IMR-90 (cell line): ENCODE data around the gene PNMA8B. TPM values are rescaled to one million over a fixed set of nuclear protein-coding genes. Genes with fewer than 3 reads are reported as not detected.

Experiments
- ATAC-seq: fragments of 200-7000 bp; cut with Tn5 transposase; 2 replicates; pipeline ENCODE4 v1.9.1; 2020; ENCODE audit warnings: low read depth, mild to moderate bottlenecking, moderate library complexity
- BruUV-seq: library from RNA; stranded (reverse); fragments of 400-500 nt; replicated peaks from 2 replicates; lab custom pipeline; 2021; lab: Mats Ljungman, UMichigan
- CTCF ChIA-PET: fragments of 300-600 bp; formaldehyde crosslinking; extraction: SDS; loops from one replicate; lab custom pipeline; 2021; ENCODE audit warnings: antibody characterized with exemption; lab: Yijun Ruan, JAX
- POLR2A ChIA-PET: fragments of 300-600 bp; sonication (Branson Sonifier 250); formaldehyde crosslinking; loops from one replicate; lab custom pipeline; 2022; ENCODE audit warnings: antibody characterized with exemption; ENCODE audit not compliant: unreplicated experiment; lab: Charles Lee
- DNase-seq: peaks from one replicate; pipeline ENCODE4 v3.0.0; 2013
- H2AFZ ChIP-seq: replicated peaks from 2 replicates; pipeline ENCODE3; 2013; ENCODE audit warnings: low read length, mild to moderate bottlenecking; ENCODE audit not compliant: poor library complexity
- H2AK5ac ChIP-seq: 2 replicates; pipeline ENCODE4 v1.6.1; 2013; ENCODE audit warnings: low read depth, low read length, inconsistent platforms
- H2AK9ac ChIP-seq: replicated peaks from 2 replicates; pipeline ENCODE3; 2013; ENCODE audit warnings: mild to moderate bottlenecking, low read depth, low read length, moderate library complexity; ENCODE audit not compliant: poor library complexity
- H2BK120ac ChIP-seq: 2 replicates; pipeline ENCODE4 v1.6.1; 2013; ENCODE audit warnings: low read depth, low read length, inconsistent platforms
- H2BK15ac ChIP-seq: 3 replicates; pipeline ENCODE4 v1.6.1; 2013; ENCODE audit warnings: low read depth, low read length, inconsistent platforms
- H2BK20ac ChIP-seq: 2 replicates; pipeline ENCODE4 v1.6.1; 2013; ENCODE audit warnings: low read depth, mild to moderate bottlenecking, inconsistent platforms, low read length, moderate library complexity
- H2BK5ac ChIP-seq: 2 replicates; pipeline ENCODE4 v1.6.1; 2013; ENCODE audit warnings: mild to moderate bottlenecking, low read depth, low read length, inconsistent platforms; ENCODE audit not compliant: poor library complexity, severe bottlenecking
- H3K14ac ChIP-seq: replicated peaks from 2 replicates; pipeline ENCODE4 v1.6.1; 2013; ENCODE audit warnings: low read depth, low read length, inconsistent platforms
- H3K18ac ChIP-seq: 2 replicates; pipeline ENCODE4 v1.6.1; 2013; ENCODE audit warnings: low read depth, low read length, control low read depth
- H3K23ac ChIP-seq: 2 replicates; pipeline ENCODE4 v1.6.1; 2013; ENCODE audit warnings: low read depth, low read length, inconsistent platforms
- H3K27ac ChIP-seq: 2 replicates; pipeline ENCODE4 v1.5.1; 2013; ENCODE audit warnings: mild to moderate bottlenecking, control low read depth, low read length; ENCODE audit not compliant: insufficient read depth
- H3K27me3 ChIP-seq: 2 replicates; pipeline ENCODE4 v1.6.1; 2013; ENCODE audit warnings: low read length; ENCODE audit not compliant: control insufficient read depth, insufficient read depth
- H3K36me3 ChIP-seq: 2 replicates; pipeline ENCODE4 v1.6.1; 2013; ENCODE audit warnings: low read length, mixed read lengths; ENCODE audit not compliant: control insufficient read depth, insufficient read depth
- H3K4ac ChIP-seq: 2 replicates; pipeline ENCODE4 v1.6.1; 2013; ENCODE audit warnings: low read depth, low read length, inconsistent platforms
- H3K4me1 ChIP-seq: 2 replicates; pipeline ENCODE4 v1.6.1; 2013; ENCODE audit warnings: low read length, mixed read lengths; ENCODE audit not compliant: control insufficient read depth, insufficient read depth
- H3K4me2 ChIP-seq: 2 replicates; pipeline ENCODE4 v1.6.1; 2013; ENCODE audit warnings: low read depth, mild to moderate bottlenecking, control low read depth, low read length, moderate library complexity
- H3K4me3 ChIP-seq: 2 replicates; pipeline ENCODE4 v1.5.1; 2013; ENCODE audit warnings: low read depth, mild to moderate bottlenecking, control low read depth, low read length, moderate library complexity; ENCODE audit not compliant: insufficient read depth
- H3K56ac ChIP-seq: 2 replicates; pipeline ENCODE4 v1.6.1; 2013; ENCODE audit warnings: low read length, inconsistent platforms; ENCODE audit not compliant: insufficient read depth; ENCODE audit errors: extremely low read depth
- H3K79me1 ChIP-seq, 2 experiments: 2 replicates each; pipeline ENCODE4 v1.6.1; 2013; ENCODE audit warnings: low read length in 2 of 2, inconsistent platforms in 1 of 2, low read depth in 1 of 2
- H3K9ac ChIP-seq: 2 replicates; pipeline ENCODE4 v1.6.1; 2013; ENCODE audit warnings: low read depth, low read length, control low read depth
- H3K9me1 ChIP-seq: 2 replicates; pipeline ENCODE4 v1.6.1; 2013; ENCODE audit warnings: low read length, inconsistent platforms; ENCODE audit not compliant: insufficient read depth
- H3K9me3 ChIP-seq: 2 replicates; pipeline ENCODE4 v1.6.1; 2013; ENCODE audit warnings: low read length; ENCODE audit not compliant: control insufficient read depth, insufficient read depth
- H4K20me1 ChIP-seq: 2 replicates; pipeline ENCODE4 v1.6.1; 2013; ENCODE audit warnings: low read length, inconsistent platforms; ENCODE audit not compliant: insufficient read depth
- H4K5ac ChIP-seq: 2 replicates; pipeline ENCODE4 v1.6.1; 2013; ENCODE audit warnings: mild to moderate bottlenecking, low read depth, low read length, control low read depth
- H4K8ac ChIP-seq, 2 experiments: 2 replicates each; pipeline ENCODE4 v1.6.1; 2013; ENCODE audit warnings: low read depth in 2 of 2, low read length in 2 of 2, control low read depth in 1 of 2, inconsistent platforms in 1 of 2
- H4K91ac ChIP-seq: 2 replicates; pipeline ENCODE4 v1.6.1; 2013; ENCODE audit warnings: low read depth, low read length, inconsistent platforms; ENCODE audit not compliant: insufficient read depth
- CEBPB ChIP-seq: IDR thresholded peaks from 2 replicates; pipeline ENCODE4 v1.6.1; 2012; ENCODE audit warnings: low read depth, low read length, improper control_type of control experiment
- CHD1 ChIP-seq: IDR thresholded peaks from 2 replicates; pipeline ENCODE4 v1.6.1; 2012; ENCODE audit warnings: low read depth, low read length, improper control_type of control experiment
- FOS ChIP-seq: fragments of 150-350 bp; IDR thresholded peaks from 2 replicates; pipeline ENCODE4 v1.6.1; 2016; ENCODE audit warnings: low read depth, low read length
- MAZ ChIP-seq: IDR thresholded peaks from 2 replicates; pipeline ENCODE4 v1.6.1; 2012; ENCODE audit warnings: low read depth, mild to moderate bottlenecking, low read length, improper control_type of control experiment, moderate library complexity, borderline replicate concordance
- MXI1 ChIP-seq: IDR thresholded peaks from 2 replicates; pipeline ENCODE4 v1.6.1; 2012; ENCODE audit warnings: low read depth, mild to moderate bottlenecking, low read length, moderate library complexity, borderline replicate concordance
- NFE2L2 ChIP-seq: fragments of 150-350 bp; IDR thresholded peaks from 2 replicates; pipeline ENCODE4 v1.6.1; 2016; ENCODE audit warnings: low read depth, mild to moderate bottlenecking, low read length
- POLR2A ChIP-seq: IDR thresholded peaks from 2 replicates; pipeline ENCODE4 v1.6.1; 2012; ENCODE audit warnings: mild to moderate bottlenecking, low read depth, low read length
- RCOR1 ChIP-seq: IDR thresholded peaks from 2 replicates; pipeline ENCODE4 v1.6.1; 2012; ENCODE audit warnings: mild to moderate bottlenecking, low read length, improper control_type of control experiment; ENCODE audit not compliant: insufficient replicate concordance
- RFX5 ChIP-seq: IDR thresholded peaks from 2 replicates; pipeline ENCODE4 v1.8.0; 2012; ENCODE audit warnings: low read depth, mild to moderate bottlenecking, low read length, moderate library complexity
- SMC3 ChIP-seq: fragments of 150-350 bp; IDR thresholded peaks from 2 replicates; pipeline ENCODE4 v1.6.1; 2016; ENCODE audit warnings: low read depth, mild to moderate bottlenecking, antibody characterized with exemption, low read length, moderate library complexity
- WGBS, 2 experiments: methylation state at CpG; one replicate each; pipeline versions ENCODE4 v1.1.5 to v1.1.7; 2013; ENCODE audit warnings: missing lambda C conversion rate in 2 of 2; ENCODE audit not compliant: insufficient read length in 1 of 2; ENCODE audit errors: extremely low coverage in 2 of 2; 5-methylcytosine and 5-hydroxymethylcytosine counted together
- dilution Hi-C: fragments of 300-500 bp; cut with HindIII; formaldehyde crosslinking; loops from one replicate; pipeline ENCODE4 v1.14.3; 2018; ENCODE audit warnings: low sequenced_read_pairs; ENCODE audit not compliant: unreplicated experiment
- in situ Hi-C: fragments of 300-500 bp; cut with MboI; formaldehyde crosslinking; loops from 3 replicates; pipeline ENCODE4 v1.14.3; 2019; ENCODE audit warnings: low sequenced_read_pairs, inconsistent platforms, mixed read lengths
- intact Hi-C: fragments of 100-400 bp; cut with micrococcal nuclease; formaldehyde crosslinking; loops from 2 replicates; pipeline ENCODE4 v1.10.0; 2022
- polyA plus RNA-seq, 3 experiments: library from polyadenylated mRNA; depleted of rRNA; stranded (reverse); fragments of >200 nt; gene quantifications; 2 replicates each; pipeline ENCODE4 v1.2.3, GENCODE V29; 2012; ENCODE audit warnings: low replicate concordance in 1 of 3
- total RNA-seq: library from RNA; depleted of rRNA; stranded (reverse); fragments of >200 nt; gene quantifications from 2 replicates; pipeline ENCODE4 v1.2.3, GENCODE V29; 2012
- TF ChIP-seq, protein P1 (sequence below): fragments of 150-350 bp; IDR thresholded peaks from 2 replicates; pipeline ENCODE4 v1.6.1; 2017; ENCODE audit warnings: mild to moderate bottlenecking, antibody characterized with exemption, low read length, low read depth
- TF ChIP-seq, protein P2 (sequence below): conservative IDR thresholded peaks from 2 replicates; pipeline ENCODE4 v1.5.1; 2012; ENCODE audit warnings: mild to moderate bottlenecking, low read depth, low read length, improper control_type of control experiment
- TF ChIP-seq, protein P3 (sequence below): fragments of 150-350 bp; IDR thresholded peaks from 2 replicates; pipeline ENCODE4 v1.6.1; 2016; ENCODE audit warnings: low read depth, mild to moderate bottlenecking, low read length, moderate library complexity, borderline replicate concordance

PNMA8B gene
- total and polyA plus RNA-seq, 2 of the 4 experiments (the other 2 are of a cell fraction): 0.12 to 0.18 TPM

DNA sequence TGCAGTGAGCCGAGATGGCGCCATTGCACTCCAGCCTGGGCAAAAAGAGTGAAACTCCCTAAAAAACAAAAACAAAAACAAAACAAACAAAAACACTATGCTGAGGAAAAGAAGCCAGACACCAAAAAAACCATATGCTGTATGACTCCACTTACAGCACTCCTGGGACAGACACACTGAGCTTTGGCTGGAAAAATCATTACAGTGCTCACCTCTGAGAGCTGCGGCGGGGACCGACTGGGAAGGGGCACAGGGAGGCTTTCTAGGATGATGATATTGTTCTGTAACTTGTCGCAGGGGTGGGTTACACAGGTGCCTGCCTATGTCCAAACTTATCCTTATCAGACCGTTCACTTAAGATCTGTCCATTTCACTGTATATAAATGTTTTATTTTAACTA is 32.2 kb downstream of the PNMA8B start:
- DNase-seq: no peak
- no peak for TF ChIP-seq CHD1
- TF ChIP-seq, protein P1, sequence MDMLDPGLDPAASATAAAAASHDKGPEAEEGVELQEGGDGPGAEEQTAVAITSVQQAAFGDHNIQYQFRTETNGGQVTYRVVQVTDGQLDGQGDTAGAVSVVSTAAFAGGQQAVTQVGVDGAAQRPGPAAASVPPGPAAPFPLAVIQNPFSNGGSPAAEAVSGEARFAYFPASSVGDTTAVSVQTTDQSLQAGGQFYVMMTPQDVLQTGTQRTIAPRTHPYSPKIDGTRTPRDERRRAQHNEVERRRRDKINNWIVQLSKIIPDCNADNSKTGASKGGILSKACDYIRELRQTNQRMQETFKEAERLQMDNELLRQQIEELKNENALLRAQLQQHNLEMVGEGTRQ: no peak
- TF ChIP-seq, protein P2, sequence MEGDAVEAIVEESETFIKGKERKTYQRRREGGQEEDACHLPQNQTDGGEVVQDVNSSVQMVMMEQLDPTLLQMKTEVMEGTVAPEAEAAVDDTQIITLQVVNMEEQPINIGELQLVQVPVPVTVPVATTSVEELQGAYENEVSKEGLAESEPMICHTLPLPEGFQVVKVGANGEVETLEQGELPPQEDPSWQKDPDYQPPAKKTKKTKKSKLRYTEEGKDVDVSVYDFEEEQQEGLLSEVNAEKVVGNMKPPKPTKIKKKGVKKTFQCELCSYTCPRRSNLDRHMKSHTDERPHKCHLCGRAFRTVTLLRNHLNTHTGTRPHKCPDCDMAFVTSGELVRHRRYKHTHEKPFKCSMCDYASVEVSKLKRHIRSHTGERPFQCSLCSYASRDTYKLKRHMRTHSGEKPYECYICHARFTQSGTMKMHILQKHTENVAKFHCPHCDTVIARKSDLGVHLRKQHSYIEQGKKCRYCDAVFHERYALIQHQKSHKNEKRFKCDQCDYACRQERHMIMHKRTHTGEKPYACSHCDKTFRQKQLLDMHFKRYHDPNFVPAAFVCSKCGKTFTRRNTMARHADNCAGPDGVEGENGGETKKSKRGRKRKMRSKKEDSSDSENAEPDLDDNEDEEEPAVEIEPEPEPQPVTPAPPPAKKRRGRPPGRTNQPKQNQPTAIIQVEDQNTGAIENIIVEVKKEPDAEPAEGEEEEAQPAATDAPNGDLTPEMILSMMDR: no peak
- no peak for TF ChIP-seq MAZ
- TF ChIP-seq FOS: no peak
- no peak for TF ChIP-seq MXI1
- no peak for TF ChIP-seq CEBPB
- no peak for TF ChIP-seq RFX5
- TF ChIP-seq, protein P3, sequence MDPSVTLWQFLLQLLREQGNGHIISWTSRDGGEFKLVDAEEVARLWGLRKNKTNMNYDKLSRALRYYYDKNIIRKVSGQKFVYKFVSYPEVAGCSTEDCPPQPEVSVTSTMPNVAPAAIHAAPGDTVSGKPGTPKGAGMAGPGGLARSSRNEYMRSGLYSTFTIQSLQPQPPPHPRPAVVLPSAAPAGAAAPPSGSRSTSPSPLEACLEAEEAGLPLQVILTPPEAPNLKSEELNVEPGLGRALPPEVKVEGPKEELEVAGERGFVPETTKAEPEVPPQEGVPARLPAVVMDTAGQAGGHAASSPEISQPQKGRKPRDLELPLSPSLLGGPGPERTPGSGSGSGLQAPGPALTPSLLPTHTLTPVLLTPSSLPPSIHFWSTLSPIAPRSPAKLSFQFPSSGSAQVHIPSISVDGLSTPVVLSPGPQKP: no peak
- no peak for TF ChIP-seq SMC3
- no peak for TF ChIP-seq POLR2A
- no peak for TF ChIP-seq NFE2L2
- TF ChIP-seq RCOR1: no peak
- Histone ChIP-seq H3K4me1 (peaks cover 10% of the 10 kb centered on the region), H4K8ac (no peak overlapping the region), H3K4me3 (no peak overlapping the region), H2BK5ac (no peak overlapping the region), H3K9me1 (peaks cover 6% of the 10 kb centered on the region), H3K4me2 (no peak overlapping the region), H3K27me3 (peaks cover 8% of the 10 kb centered on the region), H4K91ac (no peak overlapping the region), H2AK9ac (no peak overlapping the region), H2BK15ac (no peak overlapping the region), H3K9ac (no peak overlapping the region), H3K14ac (no peak overlapping the region), H3K36me3 (no peaks in the 10 kb centered on the region), H4K5ac (no peak overlapping the region), H2BK120ac (no peak overlapping the region), H3K56ac (no peak overlapping the region), H3K9me3 (no peaks in the 10 kb centered on the region), H3K4ac (no peak overlapping the region), H2AFZ (no peak overlapping the region), H3K18ac (no peak overlapping the region), H3K23ac (no peak overlapping the region), H3K27ac (no peak overlapping the region), H2BK20ac (no peak overlapping the region), H2AK5ac (no peak overlapping the region), H4K20me1 (peaks cover 2% of the 10 kb centered on the region; the same call in 1 of the 2 replicates), H3K79me1 (no peaks in the 10 kb centered on the region)
- intact Hi-C loops: no loop called here
- dilution Hi-C loops: no loop called here
- ATAC-seq: no peak
- CTCF ChIA-PET: no interaction called here
- POLR2A ChIA-PET: no interaction called here
- in situ Hi-C loops: no loop called here
- no TSS peak for BruUV-seq
- no CpG with 5 or more reads among the region's 7 CpGs for WGBS, 2 experiments
